SU-DHL-6 (cell line): ENCODE measurements around the gene KRT78.

Experiments
- H2AFZ ChIP-seq: fragments of 200-600 bp; sonication (generic); 2 replicates; pipeline ENCODE4 v1.6.1; 2014; ENCODE audit warnings: low read depth, mild to moderate bottlenecking, moderate library complexity, mixed read lengths, antibody characterized with exemption, low read length; ENCODE audit not compliant: severe bottlenecking
- H3F3A ChIP-seq: fragments of 200-600 bp; shearing (Covaris generic); 2 replicates; pipeline ENCODE4 v1.6.0; 2016; ENCODE audit warnings: antibody characterized with exemption, mild to moderate bottlenecking; ENCODE audit not compliant: insufficient read depth
- H3K27ac ChIP-seq: fragments of 200-600 bp; sonication (generic); 2 replicates; pipeline ENCODE4 v1.5.1; 2016; ENCODE audit warnings: low read depth, mild to moderate bottlenecking, low read length, moderate library complexity, mixed read lengths
- H3K27me3 ChIP-seq: fragments of 200-600 bp; sonication (generic), shearing (Covaris generic); 2 replicates; pipeline ENCODE4 v1.6.0; 2014; ENCODE audit warnings: mild to moderate bottlenecking, low read length
- H3K36me3 ChIP-seq: fragments of 200-600 bp; sonication (generic); 2 replicates; pipeline ENCODE4 v1.6.1; 2014; ENCODE audit warnings: mild to moderate bottlenecking, low read length, mixed read lengths
- H3K4me2 ChIP-seq: fragments of 300-600, 200-600 bp; shearing (Covaris generic), sonication (generic); 2 replicates; pipeline ENCODE4 v1.6.0; 2014; ENCODE audit warnings: low read length, low read depth, mild to moderate bottlenecking; ENCODE audit not compliant: poor library complexity, severe bottlenecking
- H3K4me3 ChIP-seq: fragments of 200-600 bp; sonication (generic); 2 replicates; pipeline ENCODE4 v1.5.1; 2014; ENCODE audit warnings: antibody characterized with exemption, low read length, mild to moderate bottlenecking, mixed read lengths; ENCODE audit not compliant: insufficient read depth, poor library complexity, severe bottlenecking
- H3K79me2 ChIP-seq: fragments of 200-600 bp; sonication (generic); 2 replicates; pipeline ENCODE4 v1.6.1; 2014; ENCODE audit warnings: mild to moderate bottlenecking, low read length, moderate library complexity; ENCODE audit not compliant: insufficient read depth
- H3K9ac ChIP-seq: fragments of 200-600 bp; sonication (generic); 2 replicates; pipeline ENCODE4 v1.7.0; 2014; ENCODE audit warnings: mild to moderate bottlenecking, low read length
- H3K9me2 ChIP-seq: fragments of 200-600 bp; sonication (generic); replicated peaks from 2 replicates; pipeline ENCODE4 v1.6.1; 2014; ENCODE audit warnings: low read length; ENCODE audit not compliant: insufficient read depth
- H3K9me3 ChIP-seq: fragments of 200-600 bp; sonication (generic); 2 replicates; pipeline ENCODE4 v1.6.1; 2014; ENCODE audit warnings: low read length, mixed read lengths; ENCODE audit not compliant: insufficient read depth
- H4K20me1 ChIP-seq: fragments of 200-600 bp; sonication (generic); 2 replicates; pipeline ENCODE4 v1.6.1; 2014; ENCODE audit warnings: low read depth, mild to moderate bottlenecking, antibody characterized with exemption, low read length, moderate library complexity, mixed read lengths
- CTCF ChIP-seq: fragments of 200-600 bp; sonication (generic); IDR thresholded peaks from one replicate; pipeline ENCODE4 v1.5.1; 2017; ENCODE audit warnings: antibody characterized with exemption, mild to moderate bottlenecking, low read length, moderate library complexity; ENCODE audit not compliant: insufficient read depth, poor library complexity, severe bottlenecking
- EZH2phosphoT487 ChIP-seq: fragments of 200-600 bp; sonication (generic), shearing (Covaris generic); conservative IDR thresholded peaks from 2 replicates; pipeline ENCODE4 v1.6.1; 2018; ENCODE audit warnings: mild to moderate bottlenecking, antibody characterized with exemption, low read length, moderate library complexity, mixed read lengths

The KRT78 gene

GRCh38 chr12:52876372-52876771, 27.6 kb upstream of the KRT78 start:
- Histone ChIP-seq H3K9me2 (no peaks in the 10 kb centered on the region), H3K27me3 (no peaks in the 10 kb centered on the region), H3K9me3 (no peaks in the 10 kb centered on the region), H2AFZ (no peak overlapping the region), H3F3A (no peaks in the 10 kb centered on the region), H3K36me3 (no peaks in the 10 kb centered on the region), H3K27ac (no peak overlapping the region), H4K20me1 (no peaks in the 10 kb centered on the region), H3K79me2 (no peaks in the 10 kb centered on the region), H3K4me3 (no peak overlapping the region), H3K9ac (no peak overlapping the region), H3K4me2 (no peak overlapping the region)
- TF ChIP-seq EZH2phosphoT487 = no peak
- no peak for TF ChIP-seq CTCF

GRCh38 chr12:52874573-52875435, 26.0 kb upstream of the KRT78 start:
- no peaks in the 10 kb centered on the region for H3K27me3 ChIP-seq
- no peaks in the 10 kb centered on the region for H3F3A ChIP-seq
- no peak overlapping the region for H2AFZ ChIP-seq
- TF ChIP-seq EZH2phosphoT487 (no peak), CTCF (no peak)
- no peak overlapping the region for H3K27ac ChIP-seq
- no peaks in the 10 kb centered on the region for H3K9me3 ChIP-seq
- no peaks in the 10 kb centered on the region for H3K36me3 ChIP-seq
- H4K20me1 ChIP-seq = no peaks in the 10 kb centered on the region
- H3K9ac ChIP-seq = no peak overlapping the region
- H3K4me2 ChIP-seq = peak overlapping the region; percentile 25
- H3K4me3 ChIP-seq = no peak overlapping the region
- no peaks in the 10 kb centered on the region for H3K79me2 ChIP-seq
- H3K9me2 ChIP-seq = no peaks in the 10 kb centered on the region

- H3F3A ChIP-seq = no peaks in the 10 kb centered on the region
- no peaks in the 10 kb centered on the region for H3K9me3 ChIP-seq
- no peak overlapping the region for H2AFZ ChIP-seq
- no peaks in the 10 kb centered on the region for H3K79me2 ChIP-seq
- H3K36me3 ChIP-seq = no peaks in the 10 kb centered on the region
- H3K9me2 ChIP-seq = no peaks in the 10 kb centered on the region
- H3K9ac ChIP-seq = peak overlapping the region; percentile 22; the same call in 1 of the 2 replicates
- no peak overlapping the region for H3K4me3 ChIP-seq
- H4K20me1 ChIP-seq = no peaks in the 10 kb centered on the region
- no peaks in the 10 kb centered on the region for H3K27me3 ChIP-seq
- peak overlapping the region; percentile 25 for H3K4me2 ChIP-seq
- no peak overlapping the region for H3K27ac ChIP-seq
- TF ChIP-seq CTCF (no peak), EZH2phosphoT487 (no peak)
Observed at GRCh38 chr12:52873832-52874572, 25.2 kb upstream of the KRT78 start.
